Raji (cell line): ENCODE results near the gene CKS2.

ENCODE experiments used
- POLR2A ChIP-seq: IDR thresholded peaks from 2 replicates; pipeline ENCODE4 v1.6.1; 2011; ENCODE audit warnings: low read depth, low read length, control low read depth; ENCODE audit not compliant: insufficient read depth

The CKS2 gene

GRCh38 chr9:89342213-89342612 lies 31.2 kb downstream of the CKS2 start:
- no peak for TF ChIP-seq POLR2A

DNA sequence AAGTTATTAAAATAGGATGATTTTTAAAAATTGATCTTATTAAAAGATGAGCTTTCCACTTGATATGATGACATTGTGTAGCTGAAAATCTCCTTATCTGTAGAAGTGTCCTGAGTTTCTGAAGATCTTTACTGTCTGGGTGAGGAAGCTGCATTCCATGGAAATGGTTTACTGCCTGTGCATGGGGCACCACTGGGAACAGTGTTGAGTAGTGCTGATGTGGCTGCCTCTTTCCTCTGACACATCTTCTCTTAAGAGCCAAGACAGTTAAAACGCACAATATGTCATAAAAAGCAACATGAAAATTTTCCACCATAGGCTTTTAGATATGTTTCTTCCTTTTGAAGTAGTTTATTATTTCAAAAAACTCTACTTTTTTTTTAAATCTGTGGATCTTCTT lies 32.0 kb downstream of the CKS2 start:
- no peak for TF ChIP-seq POLR2A

- TF ChIP-seq POLR2A = no peak
Observed at GRCh38 chr9:89345476-89345875, 34.5 kb downstream of the CKS2 start.

DNA sequence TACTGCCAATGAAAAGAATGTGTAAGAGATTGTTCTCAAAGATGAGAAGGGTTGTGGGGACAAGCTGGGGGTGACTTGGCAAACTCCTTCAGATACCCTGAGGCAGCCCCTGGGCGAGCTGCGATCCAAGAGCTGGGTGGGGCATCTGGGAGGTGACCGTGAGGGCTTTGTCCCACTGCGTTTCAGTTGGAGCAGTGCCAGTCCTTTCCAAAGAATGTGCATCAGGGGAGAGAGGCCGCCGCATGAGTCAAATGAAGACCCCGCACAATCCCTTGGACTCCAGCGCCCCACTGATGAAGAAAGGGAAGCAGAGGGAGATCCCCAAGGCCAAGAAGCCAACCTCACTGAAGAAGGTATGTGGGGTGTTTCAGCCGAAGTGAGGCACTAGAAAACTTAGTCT lies 35.7 kb downstream of the CKS2 start:
- TF ChIP-seq POLR2A = no peak

GRCh38 chr9:89347651-89348050 lies 36.7 kb downstream of the CKS2 start:
- no peak for TF ChIP-seq POLR2A

DNA sequence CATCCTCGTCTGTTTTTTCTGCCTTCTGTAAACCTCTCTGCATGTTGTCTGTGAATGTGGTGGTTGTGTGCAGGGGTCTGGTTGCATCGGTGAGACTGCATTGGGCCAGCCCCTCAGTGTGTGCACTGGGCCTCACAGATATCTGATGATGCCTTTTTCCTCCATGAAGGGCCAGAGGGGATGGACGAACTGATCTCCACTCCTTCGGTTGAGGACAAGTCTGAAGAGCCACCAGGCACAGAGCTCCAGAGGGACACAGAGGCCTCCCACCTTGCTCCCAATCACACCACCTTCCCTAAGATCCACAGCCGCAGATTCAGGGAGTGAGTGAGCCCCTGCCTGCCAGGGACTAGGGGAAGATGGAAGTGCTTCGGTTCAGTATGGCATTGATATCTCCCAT lies 38.6 kb downstream of the CKS2 start:
- no peak for TF ChIP-seq POLR2A

GRCh38 chr9:89350988-89351557 lies 40.1 kb downstream of the CKS2 start:
- TF ChIP-seq POLR2A = no peak

DNA sequence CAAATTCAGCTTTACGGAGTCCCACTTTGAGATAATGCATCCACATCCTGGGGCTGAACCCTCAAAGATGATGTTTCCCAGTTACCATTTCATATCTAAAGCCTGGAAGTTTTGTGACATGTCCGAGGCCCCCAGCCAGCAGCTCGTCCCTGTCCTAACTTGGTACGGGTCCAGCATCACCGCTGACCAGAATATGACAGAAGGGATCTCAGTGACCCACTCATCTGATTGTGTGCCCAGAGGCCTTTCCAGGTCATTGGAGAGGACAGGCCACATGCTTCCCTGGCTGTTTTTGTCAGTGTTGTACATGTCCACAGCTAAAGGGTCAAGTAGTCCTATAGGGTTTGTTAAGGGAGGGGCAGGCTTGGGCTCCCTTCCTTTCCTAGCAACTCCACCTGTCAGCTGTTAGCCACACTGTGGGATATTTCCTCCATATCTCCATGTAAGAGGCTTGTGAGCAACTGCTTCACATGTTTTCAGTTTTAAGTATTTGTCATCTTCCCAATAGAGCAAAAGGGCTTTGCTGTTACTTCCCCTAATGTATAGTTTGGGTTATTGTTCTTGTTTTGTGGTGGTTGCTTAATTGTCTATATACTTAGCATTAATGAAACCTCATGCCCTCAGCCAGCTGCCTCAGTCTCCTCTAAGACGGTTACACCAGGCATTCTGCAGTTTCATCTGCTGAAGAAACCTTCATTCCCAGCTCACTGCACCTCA lies 40.7 kb downstream of the CKS2 start:
- TF ChIP-seq POLR2A = no peak

GRCh38 chr9:89352451-89352850 lies 41.5 kb downstream of the CKS2 start:
- no peak for TF ChIP-seq POLR2A

- no peak for TF ChIP-seq POLR2A
Observed at GRCh38 chr9:89352874-89353649, 42.1 kb downstream of the CKS2 start.

DNA sequence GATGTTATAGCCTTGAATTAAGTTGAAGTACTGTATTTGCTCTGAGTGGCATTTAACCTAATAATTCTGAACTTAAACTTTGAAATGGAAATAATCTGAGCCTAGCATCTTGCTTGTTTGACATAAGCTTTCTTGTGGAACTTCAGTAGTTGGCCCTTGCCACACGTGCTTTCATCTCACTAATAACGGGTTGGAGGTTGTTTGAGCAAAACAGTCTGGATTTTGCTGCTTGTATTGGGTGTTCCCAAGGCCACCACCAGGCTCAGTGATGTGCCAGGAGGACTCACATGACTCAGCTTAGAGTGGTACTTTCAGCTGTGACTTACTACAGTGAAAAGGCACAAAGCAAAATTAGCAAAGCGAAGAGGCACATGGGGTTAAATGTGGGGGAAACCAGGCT lies 43.0 kb downstream of the CKS2 start:
- no peak for TF ChIP-seq POLR2A

DNA sequence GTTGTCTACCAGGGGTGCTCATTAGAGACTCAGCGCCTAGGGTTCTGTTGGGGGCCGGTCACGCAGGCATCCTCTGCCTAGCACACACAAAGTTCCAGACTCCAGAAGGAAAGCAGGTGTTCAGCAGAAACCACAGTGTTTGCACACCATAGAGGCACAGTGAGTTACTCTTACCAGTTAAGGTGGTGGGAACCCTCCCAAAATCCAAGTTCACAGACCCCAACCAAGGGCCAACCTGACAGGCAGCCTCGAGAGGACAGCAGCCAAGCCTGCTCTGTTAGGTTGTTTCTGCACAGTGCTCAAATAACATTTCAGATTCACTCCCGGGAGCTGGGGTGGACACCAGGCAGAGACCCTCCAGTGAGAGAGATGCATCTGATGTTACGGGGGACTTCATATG lies 43.5 kb downstream of the CKS2 start:
- TF ChIP-seq POLR2A = no peak

DNA sequence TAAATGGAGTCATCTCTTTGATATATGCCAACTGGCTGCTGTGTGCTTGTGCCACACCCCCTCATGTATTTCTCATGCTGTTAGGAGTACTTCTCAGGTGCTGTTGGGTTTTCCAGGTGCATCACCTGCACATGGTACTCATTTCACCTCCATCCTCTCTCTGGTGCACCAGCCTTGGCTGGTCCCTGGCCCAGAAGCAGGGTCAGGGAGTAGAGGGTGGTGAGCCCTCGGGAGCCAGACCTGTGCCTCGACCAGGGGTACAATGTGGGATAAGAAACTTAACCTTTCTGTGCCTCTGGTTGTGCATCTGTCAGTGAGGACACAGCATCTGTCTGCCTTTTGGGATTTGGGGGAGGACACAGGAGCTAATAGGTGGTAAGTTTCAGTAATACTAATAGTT lies 45.8 kb downstream of the CKS2 start:
- TF ChIP-seq POLR2A = no peak

GRCh38 chr9:89357331-89358197 lies 46.6 kb downstream of the CKS2 start:
- no peak for TF ChIP-seq POLR2A

- no peak for TF ChIP-seq POLR2A
Observed at GRCh38 chr9:89358376-89358916, 47.5 kb downstream of the CKS2 start.
